Globus pallidus (tissue), 1 donor: ENCODE measurements around the gene PRELP.
"Not testable (repeated sequence)": the region's sequence is repeated elsewhere in the genome, so short reads cannot be mapped to it uniquely, and the experiment has no call there.

Source experiments
- DNase-seq: peaks from one replicate; pipeline ENCODE4 v3.0.0-alpha.2; 2015; ENCODE audit warnings: low spot score

Gene PRELP

GRCh38 chr1:203453616-203454015 lies 22.0 kb upstream of the PRELP start:
- no peak for DNase-seq

GRCh38 chr1:203454986-203455471 lies 20.6 kb upstream of the PRELP start:
- DNase-seq: no peak

GRCh38 chr1:203455706-203456105 lies 19.9 kb upstream of the PRELP start:
- DNase-seq: no peak

GRCh38 chr1:203456577-203456976 lies 19.0 kb upstream of the PRELP start:
- DNase-seq: no peak

GRCh38 chr1:203458078-203458477 lies 17.5 kb upstream of the PRELP start:
- no peak for DNase-seq

GRCh38 chr1:203459671-203460201 lies 15.9 kb upstream of the PRELP start:
- no peak for DNase-seq

- DNase-seq: no peak
Observed at GRCh38 chr1:203461717-203462116, 13.9 kb upstream of the PRELP start.

GRCh38 chr1:203462143-203462542 lies 13.5 kb upstream of the PRELP start:
- DNase-seq: no peak

GRCh38 chr1:203462878-203463277 lies 12.7 kb upstream of the PRELP start:
- no peak for DNase-seq

- no peak for DNase-seq
Observed at GRCh38 chr1:203463469-203464062, 12.0 kb upstream of the PRELP start.

GRCh38 chr1:203464226-203464625 lies 11.4 kb upstream of the PRELP start:
- no peak for DNase-seq

- DNase-seq: no peak
Observed at GRCh38 chr1:203464743-203465142, 10.9 kb upstream of the PRELP start.

- DNase-seq: no peak
Observed at GRCh38 chr1:203465146-203465798, 10.3 kb upstream of the PRELP start.

- DNase-seq: peak; percentile 33
Observed at GRCh38 chr1:203465948-203466347, 9.7 kb upstream of the PRELP start.

GRCh38 chr1:203466906-203467549 lies 8.6 kb upstream of the PRELP start:
- not testable (repeated sequence) for DNase-seq

- DNase-seq: no peak
Observed at GRCh38 chr1:203467550-203467921, 8.1 kb upstream of the PRELP start.

GRCh38 chr1:203468326-203468725 lies 7.3 kb upstream of the PRELP start:
- no peak for DNase-seq

GRCh38 chr1:203470240-203470639 lies 5.4 kb upstream of the PRELP start:
- DNase-seq: no peak

GRCh38 chr1:203471841-203472240 lies 3.8 kb upstream of the PRELP start:
- DNase-seq: no peak

GRCh38 chr1:203473281-203473680 lies 2.3 kb upstream of the PRELP start:
- DNase-seq: no peak

- no peak for DNase-seq
Observed at GRCh38 chr1:203473781-203474305, 1.8 kb upstream of the PRELP start.

GRCh38 chr1:203476216-203476814 lies 709 bp downstream of the PRELP start:
- no peak for DNase-seq

- no peak for DNase-seq
Observed at GRCh38 chr1:203477748-203478147, 2.1 kb downstream of the PRELP start.
